Activated naive CD8-positive, alpha-beta T cell treated with anti-CD3 and anti-CD28 coated beads, Interleukin-2, amount 50 U/mL, for 24 hours (primary cell): ENCODE results near the gene SLC16A6.
"Not testable (repeated sequence)": the region's sequence is repeated elsewhere in the genome, so short reads cannot be mapped to it uniquely, and the experiment has no call there.

ENCODE experiments used
- ATAC-seq: fragments of 150-1000 bp; cut with Tn5 transposase; one replicate; pipeline ENCODE4 v1.10.0; 2021
- DNase-seq: peaks from one replicate; pipeline ENCODE4 v3.0.0; 2021
- H3K27ac Mint-ChIP-seq: one replicate; pipeline ENCODE4 v1.8.0; 2021; ENCODE audit warnings: mild to moderate bottlenecking, mixed read lengths
- H3K27me3 Mint-ChIP-seq: one replicate; pipeline ENCODE4 v1.8.0; 2021; ENCODE audit warnings: mixed read lengths
- H3K36me3 Mint-ChIP-seq: one replicate; pipeline ENCODE4 v1.8.0; 2021; ENCODE audit warnings: low read depth, mixed read lengths
- H3K4me1 Mint-ChIP-seq: one replicate; pipeline ENCODE4 v1.8.0; 2021; ENCODE audit warnings: mixed read lengths
- H3K4me3 Mint-ChIP-seq: one replicate; pipeline ENCODE4 v1.8.0; 2021; ENCODE audit warnings: mild to moderate bottlenecking, moderate library complexity, mixed read lengths
- H3K9me3 Mint-ChIP-seq: one replicate; pipeline ENCODE4 v1.8.0; 2021; ENCODE audit warnings: mixed read lengths

SLC16A6 gene

GRCh38 chr17:68290955-68291835 is at the start of gene SLC16A6, which contains the start of gene ARSG:
Gene SLC16A6, minus strand, starts transcription at chr17:68291127. Its CDS starts 12,807 bp downstream, at chr17:68278320.
Gene ARSG, plus strand, starts transcription at chr17:68291495. Its CDS starts 15,999 bp downstream, at chr17:68307494.
- Mint-ChIP-seq H3K4me1 (peaks cover 61% of the 10 kb centered on the region), H3K27me3 (no peaks in the 10 kb centered on the region), H3K27ac (peak within 1 kb of the TSS; percentile 96), H3K9me3 (no peaks in the 10 kb centered on the region), H3K36me3 (peaks cover 3% of the 10 kb centered on the region), H3K4me3 (peak within 1 kb of the TSS; percentile 97)
- peak; percentile 75 for ATAC-seq
- peak; percentile 83 for DNase-seq

- no peaks in the 10 kb centered on the region for H3K27me3 Mint-ChIP-seq
- DNase-seq (no peak), ATAC-seq (no peak)
- H3K4me1 Mint-ChIP-seq = no peaks in the 10 kb centered on the region
- H3K4me3 Mint-ChIP-seq = no peak overlapping the region
- peaks cover 11% of the 10 kb centered on the region for H3K9me3 Mint-ChIP-seq
- peaks cover 2% of the 10 kb centered on the region for H3K36me3 Mint-ChIP-seq
- no peak overlapping the region for H3K27ac Mint-ChIP-seq
Measured at GRCh38 chr17:68334393-68334792, 43.5 kb upstream of the SLC16A6 start.

GRCh38 chr17:68331932-68332331 is 41.0 kb upstream of the SLC16A6 start:
- H3K27ac Mint-ChIP-seq, DNase-seq, H3K36me3 Mint-ChIP-seq, H3K27me3 Mint-ChIP-seq, H3K4me1 Mint-ChIP-seq, H3K4me3 Mint-ChIP-seq, ATAC-seq: not testable (repeated sequence)
- H3K9me3 Mint-ChIP-seq = peaks cover 11% of the 10 kb centered on the region

GRCh38 chr17:68329331-68329730 is 38.4 kb upstream of the SLC16A6 start:
- no peak overlapping the region for H3K27ac Mint-ChIP-seq
- H3K27me3 Mint-ChIP-seq = no peaks in the 10 kb centered on the region
- H3K4me3 Mint-ChIP-seq = no peak overlapping the region
- peaks cover 2% of the 10 kb centered on the region for H3K36me3 Mint-ChIP-seq
- ATAC-seq (no peak), DNase-seq (no peak)
- peaks cover 11% of the 10 kb centered on the region for H3K9me3 Mint-ChIP-seq
- H3K4me1 Mint-ChIP-seq = peaks cover 9% of the 10 kb centered on the region

GRCh38 chr17:68328676-68329075 is 37.7 kb upstream of the SLC16A6 start:
- Mint-ChIP-seq H3K4me1 (peaks cover 13% of the 10 kb centered on the region), H3K36me3 (peaks cover 2% of the 10 kb centered on the region), H3K4me3 (no peak overlapping the region), H3K27ac (no peak overlapping the region), H3K27me3 (no peaks in the 10 kb centered on the region), H3K9me3 (peaks cover 11% of the 10 kb centered on the region)
- DNase-seq (no peak), ATAC-seq (no peak)

- Mint-ChIP-seq H3K9me3 (peaks cover 11% of the 10 kb centered on the region), H3K4me1 (peaks cover 13% of the 10 kb centered on the region), H3K27ac (no peak overlapping the region), H3K27me3 (no peaks in the 10 kb centered on the region), H3K36me3 (peaks cover 2% of the 10 kb centered on the region), H3K4me3 (no peak overlapping the region)
- DNase-seq (no peak), ATAC-seq (no peak)
Measured at GRCh38 chr17:68327823-68328557, 37.1 kb upstream of the SLC16A6 start.

GRCh38 chr17:68326681-68327080 is 35.8 kb upstream of the SLC16A6 start:
- Mint-ChIP-seq H3K4me1 (peaks cover 13% of the 10 kb centered on the region), H3K36me3 (peaks cover 2% of the 10 kb centered on the region), H3K9me3 (peaks cover 5% of the 10 kb centered on the region), H3K27ac (no peak overlapping the region), H3K4me3 (no peak overlapping the region), H3K27me3 (no peaks in the 10 kb centered on the region)
- peak; percentile 88 for ATAC-seq
- peak; percentile 27 for DNase-seq

GRCh38 chr17:68325961-68326360 is 35.0 kb upstream of the SLC16A6 start:
- ATAC-seq (no peak), DNase-seq (no peak)
- Mint-ChIP-seq H3K4me1 (peaks cover 13% of the 10 kb centered on the region), H3K9me3 (peaks cover 5% of the 10 kb centered on the region), H3K36me3 (peaks cover 2% of the 10 kb centered on the region), H3K27me3 (no peaks in the 10 kb centered on the region), H3K27ac (no peak overlapping the region), H3K4me3 (no peak overlapping the region)

GRCh38 chr17:68324654-68325336 is 33.9 kb upstream of the SLC16A6 start:
- Mint-ChIP-seq H3K27ac (no peak overlapping the region), H3K4me3 (no peak overlapping the region), H3K27me3 (no peaks in the 10 kb centered on the region), H3K9me3 (no peaks in the 10 kb centered on the region), H3K36me3 (no peaks in the 10 kb centered on the region), H3K4me1 (peaks cover 13% of the 10 kb centered on the region)
- ATAC-seq = no peak
- no peak for DNase-seq

GRCh38 chr17:68324114-68324513 is 33.2 kb upstream of the SLC16A6 start:
- Mint-ChIP-seq H3K27ac (no peak overlapping the region), H3K36me3 (no peaks in the 10 kb centered on the region), H3K27me3 (no peaks in the 10 kb centered on the region), H3K9me3 (no peaks in the 10 kb centered on the region), H3K4me1 (peaks cover 15% of the 10 kb centered on the region), H3K4me3 (no peak overlapping the region)
- no peak for DNase-seq
- ATAC-seq = no peak

GRCh38 chr17:68322630-68323029 is 31.7 kb upstream of the SLC16A6 start:
- no peak for ATAC-seq
- Mint-ChIP-seq H3K9me3 (no peaks in the 10 kb centered on the region), H3K36me3 (no peaks in the 10 kb centered on the region), H3K27ac (no peak overlapping the region), H3K4me1 (peaks cover 17% of the 10 kb centered on the region), H3K27me3 (no peaks in the 10 kb centered on the region), H3K4me3 (no peak overlapping the region)
- DNase-seq = no peak

- Mint-ChIP-seq H3K36me3 (no peaks in the 10 kb centered on the region), H3K4me3 (no peak overlapping the region), H3K4me1 (peaks cover 22% of the 10 kb centered on the region), H3K27ac (no peak overlapping the region), H3K27me3 (no peaks in the 10 kb centered on the region), H3K9me3 (no peaks in the 10 kb centered on the region)
- DNase-seq = no peak
- ATAC-seq = no peak
Measured at GRCh38 chr17:68321556-68321954, 30.6 kb upstream of the SLC16A6 start.

GRCh38 chr17:68320943-68321555 is 30.1 kb upstream of the SLC16A6 start:
- no peaks in the 10 kb centered on the region for H3K27me3 Mint-ChIP-seq
- no peak overlapping the region for H3K4me3 Mint-ChIP-seq
- no peak for DNase-seq
- H3K4me1 Mint-ChIP-seq = peaks cover 22% of the 10 kb centered on the region
- H3K36me3 Mint-ChIP-seq = no peaks in the 10 kb centered on the region
- no peak for ATAC-seq
- H3K27ac Mint-ChIP-seq = no peak overlapping the region
- peaks cover 2% of the 10 kb centered on the region for H3K9me3 Mint-ChIP-seq

GRCh38 chr17:68320311-68320865 is 29.5 kb upstream of the SLC16A6 start:
- peaks cover 25% of the 10 kb centered on the region for H3K4me1 Mint-ChIP-seq
- H3K36me3 Mint-ChIP-seq = no peaks in the 10 kb centered on the region
- no peak overlapping the region for H3K27ac Mint-ChIP-seq
- H3K27me3 Mint-ChIP-seq = no peaks in the 10 kb centered on the region
- no peak overlapping the region for H3K4me3 Mint-ChIP-seq
- H3K9me3 Mint-ChIP-seq = peaks cover 4% of the 10 kb centered on the region
- ATAC-seq (no peak), DNase-seq (no peak)
